Measurements from ENCODE around the gene PEF1. TPM values are rescaled to one million over a fixed set of nuclear protein-coding genes. Genes with fewer than 3 reads are reported as not detected.

Gene PEF1
- total RNA-seq, 1 experiment from 2014 or later = 40.3 TPM

GRCh38 chr1:31585736-31586365 lies 58.8 kb downstream of the PEF1 start:
- Histone ChIP-seq H3T11ph (ENCODE audit: low read length) (no peak overlapping the region), H4K20me1 (ENCODE audit: control insufficient read depth, insufficient read depth, insufficient read length) (no peaks in the 10 kb centered on the region), H2BK120ac (ENCODE audit: low read depth, low read length, poor library complexity, severe bottlenecking) (no peak overlapping the region), H3K9ac (ENCODE audit: extremely low read depth, insufficient read length, low read length) (no peak overlapping the region), H2AK5ac (ENCODE audit: insufficient read length, low read length) (no peak overlapping the region), H2BK5ac (ENCODE audit: insufficient read length, low read length) (no peak overlapping the region), H3K4me2 (ENCODE audit: insufficient read depth, insufficient read length, low read length) (no peak overlapping the region), H3K14ac (ENCODE audit: insufficient read depth, low read length) (no peak overlapping the region), H2BK12ac (ENCODE audit: insufficient read length, low read depth, low read length) (no peak overlapping the region), H2BK15ac (ENCODE audit: low read depth, low read length) (no peak overlapping the region), H3K4me1 (ENCODE audit: insufficient read depth, low read length) (peaks cover 3% of the 10 kb centered on the region; the same call in 1 of the 2 replicates), H3K18ac (ENCODE audit: insufficient read length, low read depth, low read length) (no peak overlapping the region), H2AFZ (ENCODE audit: low read length) (no peak overlapping the region), H4K91ac (ENCODE audit: insufficient read length, low read depth, low read length) (no peak overlapping the region), H3K56ac (ENCODE audit: insufficient read length, low read depth, low read length) (no peak overlapping the region), H4K5ac (ENCODE audit: insufficient read length, low read depth, low read length) (no peak overlapping the region), H2BK20ac (ENCODE audit: low read depth, low read length, poor library complexity, severe bottlenecking) (no peak overlapping the region), H3K27ac (ENCODE audit: insufficient read length, low read depth, low read length) (no peak overlapping the region), H3K79me2 (ENCODE audit: insufficient read depth, low read length) (no peaks in the 10 kb centered on the region), H4K8ac (replicated peaks; ENCODE audit: insufficient read length, low read depth, low read length) (no peak overlapping the region), H3K79me1 (ENCODE audit: insufficient read depth, low read depth, low read length, poor library complexity, severe bottlenecking) (no peaks in the 10 kb centered on the region), H3K27me3 (ENCODE audit: insufficient read depth, low read length) (no peaks in the 10 kb centered on the region), H3K9me3 (ENCODE audit: control insufficient read depth, low read depth, low read length) (no peaks in the 10 kb centered on the region), H3K4ac (ENCODE audit: low read depth, low read length) (no peak overlapping the region), H3K23me2 (ENCODE audit: insufficient read length, low read depth, low read length, poor library complexity, severe bottlenecking) (no peaks in the 10 kb centered on the region), H3K23ac (ENCODE audit: insufficient read length, low read depth, low read length) (no peak overlapping the region)
- no peak overlapping the region for H3K27ac Mint-ChIP-seq
- DNase-seq = no peak
- peaks cover 19% of the 10 kb centered on the region for H3K27me3 Mint-ChIP-seq (ENCODE audit: low read depth)
- WGBS (ENCODE audit: extremely low coverage, insufficient read length, low lambda C conversion rate) = no CpG with 5 or more reads among the region's 11 CpGs
- H3K4me3 Mint-ChIP-seq = no peak overlapping the region
- H3K36me3 Mint-ChIP-seq (ENCODE audit: insufficient read depth in 1 of 3, low read depth in 3 of 3) = no peaks in the 10 kb centered on the region; a peak in 1 of 7 replicates
- peaks cover 22 to 28% of the 10 kb centered on the region in 2 experiments for H3K4me1 Mint-ChIP-seq
- TF ChIP-seq CTCF (conservative IDR thresholded peaks at IDR 0.05) = no peak
- H3K9me3 Mint-ChIP-seq = no peaks in the 10 kb centered on the region
